ENCODE measurements around the gene ERP27.

ERP27 gene

DNA sequence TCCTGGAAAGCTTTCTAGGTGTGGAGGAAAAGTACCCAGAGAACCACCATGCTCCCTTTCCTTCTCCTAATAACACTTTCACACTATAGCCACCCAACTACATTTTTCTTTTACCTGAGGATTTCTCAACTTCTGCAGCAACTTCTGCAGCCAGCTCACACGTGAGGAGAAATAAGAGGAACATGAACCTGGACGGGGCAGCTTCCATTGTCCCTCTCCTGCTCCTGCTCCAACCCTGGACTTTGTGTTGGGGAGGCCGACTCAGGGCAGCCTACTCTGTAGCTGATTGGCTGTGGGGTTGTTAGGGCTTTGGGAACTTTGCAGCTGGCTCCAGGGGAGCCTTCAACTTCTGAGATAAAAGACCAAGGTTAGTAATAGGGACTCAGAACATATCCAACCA, at the start of gene ERP27:
ERP27 (minus strand) TSS at position 237 of the 400 bp plus-strand sequence; CDS start at position 208, 29 bp downstream.
- no peak for DNase-seq (ENCODE audit: low read depth)

DNA sequence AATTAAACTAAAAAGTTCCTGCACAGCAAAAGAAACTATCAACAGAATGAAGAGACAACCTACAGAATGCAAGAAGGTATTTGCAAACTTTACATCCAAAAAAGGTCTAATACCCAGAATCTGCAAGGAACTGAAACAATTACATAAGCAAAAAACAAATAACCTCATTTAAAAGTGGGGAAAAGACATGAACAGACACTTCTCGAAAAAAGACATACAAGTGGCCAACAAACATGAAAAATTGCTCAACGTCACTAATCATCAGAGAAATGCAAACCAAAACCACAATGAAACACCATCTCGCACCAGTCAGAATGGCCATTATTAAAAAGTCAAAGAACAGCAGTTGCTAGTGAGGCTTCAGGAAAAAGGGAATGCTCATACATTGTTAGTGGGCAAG, 49.7 kb upstream of the ERP27 start:
- DNase-seq (ENCODE audit: low read depth), result no peak

- no peak for DNase-seq (ENCODE audit: low read depth)
Observed at GRCh38 chr12:14986449-14986848, 48.1 kb upstream of the ERP27 start.

DNA sequence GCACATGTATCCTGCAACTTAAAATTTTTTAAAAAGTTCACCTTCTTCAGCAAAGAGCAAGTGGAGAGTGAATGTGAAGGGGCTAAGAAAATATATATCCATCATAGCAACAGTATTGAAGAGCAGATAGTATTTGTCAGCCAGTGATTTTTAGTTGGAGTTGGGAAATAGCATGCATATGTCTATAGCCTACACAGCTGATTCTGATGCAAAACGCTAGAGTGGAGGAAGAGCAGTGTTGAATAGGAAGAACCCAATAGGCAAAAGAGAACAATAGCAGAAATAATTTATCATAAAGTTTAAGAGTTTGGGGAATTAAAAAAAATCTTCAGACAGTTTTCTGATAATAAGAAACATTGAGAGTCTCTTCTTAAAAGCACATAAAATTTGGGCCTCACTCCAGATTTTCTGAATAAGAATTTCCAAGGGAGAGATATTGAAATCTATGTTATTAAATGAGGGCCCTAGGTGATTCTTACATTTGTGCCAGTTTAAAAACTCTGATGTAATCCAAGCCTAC, 46.5 kb upstream of the ERP27 start:
- DNase-seq (ENCODE audit: low read depth), result no peak

- no peak for DNase-seq (ENCODE audit: low read depth)
Observed at GRCh38 chr12:14984036-14984435, 45.7 kb upstream of the ERP27 start.

DNA sequence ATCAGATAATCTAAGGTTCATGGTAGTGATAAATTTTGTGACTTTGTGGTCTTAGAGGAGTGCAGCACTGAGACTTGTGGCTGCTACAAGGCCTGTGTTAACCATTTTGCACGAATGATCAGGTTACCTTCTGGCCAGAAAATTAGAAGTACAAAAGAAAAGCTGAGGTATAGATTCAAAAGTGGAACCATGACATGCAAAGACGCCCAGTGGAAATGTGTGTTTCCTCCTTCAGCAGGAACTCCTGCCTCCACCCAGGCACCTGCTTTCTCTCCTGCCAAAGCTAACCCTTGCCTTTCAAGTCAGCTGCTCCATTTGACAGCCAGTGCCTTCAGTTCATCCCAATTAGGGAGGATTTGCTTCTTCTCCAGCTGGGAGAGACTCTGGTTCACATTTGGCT, 44.7 kb upstream of the ERP27 start:
- DNase-seq (ENCODE audit: low read depth), result no peak

GRCh38 chr12:14982562-14982961, 44.2 kb upstream of the ERP27 start:
- DNase-seq (ENCODE audit: low read depth), result no peak

GRCh38 chr12:14981049-14981448, 42.7 kb upstream of the ERP27 start:
- no peak for DNase-seq (ENCODE audit: low read depth)

- DNase-seq (ENCODE audit: low read depth), result no peak
Observed at GRCh38 chr12:14979468-14979867, 41.1 kb upstream of the ERP27 start.

DNA sequence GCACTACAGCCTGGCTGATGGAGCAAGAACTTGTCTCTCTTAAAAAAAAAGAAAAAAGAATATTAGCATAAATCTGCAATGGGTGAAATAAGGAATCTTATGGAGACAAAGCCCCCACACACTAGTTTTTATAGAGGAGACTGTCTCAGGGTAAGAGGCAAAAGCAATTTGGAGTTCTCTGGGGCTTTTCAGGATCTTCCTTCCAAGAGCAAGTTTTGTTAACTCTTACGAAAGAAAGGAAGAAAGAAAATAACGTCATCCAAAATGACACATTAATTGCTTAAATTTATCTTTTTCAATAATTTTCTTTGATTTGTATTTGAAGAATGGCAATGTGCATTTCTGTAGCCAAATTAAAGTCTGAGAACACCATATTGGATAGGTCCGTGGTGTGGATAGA, 38.3 kb upstream of the ERP27 start:
- no peak for DNase-seq (ENCODE audit: low read depth)

DNA sequence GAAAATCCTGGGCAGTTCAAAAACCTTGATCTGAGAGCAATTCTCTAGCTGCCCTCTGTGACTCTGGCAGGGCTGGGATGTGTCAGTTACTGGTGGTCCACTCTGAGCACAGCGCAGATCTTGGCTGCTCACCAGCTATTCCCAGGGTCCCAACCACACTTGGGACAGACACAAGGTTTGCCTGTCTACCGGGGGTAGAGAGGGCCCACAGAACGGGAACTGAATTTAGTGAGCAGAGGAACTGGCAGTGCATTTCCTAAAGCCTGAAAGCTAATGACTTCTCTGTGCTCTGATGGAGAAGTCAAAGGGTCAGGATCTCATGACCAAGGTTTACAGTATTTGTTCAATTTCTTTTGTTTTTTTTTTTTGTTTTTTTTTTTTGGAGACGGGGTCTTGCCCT, 37.1 kb upstream of the ERP27 start:
- DNase-seq (ENCODE audit: low read depth), result no peak

DNA sequence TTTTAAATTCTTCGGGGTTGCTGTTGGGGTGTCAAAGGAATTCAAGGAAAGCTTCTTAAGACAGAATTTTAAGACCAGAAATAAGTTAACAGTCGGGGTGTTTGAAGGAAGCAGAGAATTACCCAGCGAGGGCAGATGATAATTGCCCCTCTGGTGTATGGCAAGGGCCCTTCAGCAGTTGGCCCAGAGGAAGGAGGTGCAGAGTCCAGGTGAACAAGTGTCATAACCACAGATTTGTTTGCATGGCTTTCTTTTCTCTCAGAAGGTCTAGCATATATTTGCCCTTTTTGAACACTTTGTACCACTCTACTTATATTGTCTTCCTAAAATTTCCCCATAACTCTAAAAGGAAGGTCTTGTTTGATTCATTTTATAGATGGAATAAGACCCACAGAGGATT, 36.3 kb upstream of the ERP27 start:
- DNase-seq (ENCODE audit: low read depth), result no peak

- DNase-seq (ENCODE audit: low read depth), result no peak
Observed at GRCh38 chr12:14972816-14973215, 34.5 kb upstream of the ERP27 start, which contains the start of gene PDE6H. TSS of gene PDE6H (plus strand) at chr12:14973042. CDS start at chr12:14978013, 4,971 bp downstream.

GRCh38 chr12:14970473-14970872, 32.1 kb upstream of the ERP27 start:
- no peak for DNase-seq (ENCODE audit: low read depth)

DNA sequence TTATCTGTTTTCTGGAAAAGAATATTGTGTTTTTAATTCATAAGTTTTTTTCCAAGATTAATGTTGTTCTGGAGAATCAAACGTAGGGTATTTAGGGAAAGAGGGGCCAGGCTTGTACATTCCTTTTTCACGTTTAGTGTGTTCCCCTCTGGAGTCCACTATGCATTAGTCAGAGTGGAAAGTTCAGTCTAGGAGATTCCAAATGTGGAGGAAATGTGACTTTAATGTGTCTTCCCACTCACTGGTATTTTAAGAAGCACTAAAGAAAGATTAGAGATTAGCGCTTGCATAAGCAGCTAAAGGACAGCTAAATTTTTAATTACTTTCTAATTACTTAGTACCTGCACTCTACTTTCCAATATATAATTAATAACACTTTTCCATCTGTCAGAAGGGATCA, 30.1 kb upstream of the ERP27 start:
- no peak for DNase-seq (ENCODE audit: low read depth)

GRCh38 chr12:14965221-14965620, 26.9 kb upstream of the ERP27 start:
- DNase-seq (ENCODE audit: low read depth), result no peak

DNA sequence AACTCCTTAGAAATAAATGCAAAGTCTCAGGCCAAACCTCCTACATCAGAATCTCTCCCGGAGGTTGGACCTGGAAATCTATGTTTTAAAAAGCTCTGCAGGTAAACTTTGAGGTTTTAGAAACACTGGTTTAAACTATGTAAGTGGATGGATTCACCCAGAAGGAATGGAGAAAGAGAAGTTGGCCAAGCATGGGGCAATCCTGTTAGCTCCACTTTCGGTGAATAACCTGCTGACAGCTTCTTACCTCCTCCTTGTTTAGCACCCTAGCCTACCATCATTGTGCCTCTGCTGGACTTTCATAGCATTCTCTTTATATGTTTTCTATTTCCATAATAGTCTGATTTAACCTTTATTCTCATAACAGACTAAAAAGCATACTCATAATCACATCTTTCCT, 26.1 kb upstream of the ERP27 start:
- no peak for DNase-seq (ENCODE audit: low read depth)

DNA sequence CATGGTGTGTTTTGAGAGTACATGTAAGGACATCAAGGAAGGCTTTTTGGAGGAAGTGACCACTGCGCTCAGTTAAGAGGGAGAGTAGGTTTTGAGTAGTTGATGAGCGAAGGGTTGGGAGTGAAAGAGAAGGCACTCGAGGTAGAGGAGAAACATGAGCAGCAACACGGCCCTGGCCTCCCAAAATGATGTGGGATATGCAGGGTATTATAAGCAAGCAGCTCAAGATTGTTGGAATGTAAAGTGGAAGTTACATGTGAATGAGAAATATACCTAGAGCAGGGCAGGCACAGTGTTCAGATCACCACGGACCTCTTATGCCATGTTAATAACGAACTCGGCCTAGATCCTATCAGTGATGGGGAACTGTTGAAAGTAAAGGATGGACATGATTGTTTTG, 25.2 kb upstream of the ERP27 start:
- DNase-seq (ENCODE audit: low read depth), result no peak

DNA sequence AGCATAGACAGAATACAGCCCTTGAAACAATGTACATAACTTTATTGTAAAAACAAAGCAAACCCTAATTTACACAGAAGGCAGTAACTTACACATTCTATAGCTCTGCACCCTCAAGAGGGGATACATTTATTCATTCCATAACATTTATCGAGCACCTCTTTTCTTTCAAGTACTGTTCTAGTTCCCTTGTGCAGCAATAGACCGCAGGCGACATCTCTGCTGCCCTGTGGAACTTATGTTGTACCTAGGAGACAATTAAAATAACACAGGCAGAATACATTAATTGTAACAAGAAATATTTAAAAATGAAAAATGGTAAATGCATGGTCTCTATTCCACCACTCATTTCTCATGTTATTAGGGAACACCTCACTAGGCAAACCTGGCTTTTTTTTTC, 24.5 kb upstream of the ERP27 start:
- DNase-seq (ENCODE audit: low read depth), result no peak

DNA sequence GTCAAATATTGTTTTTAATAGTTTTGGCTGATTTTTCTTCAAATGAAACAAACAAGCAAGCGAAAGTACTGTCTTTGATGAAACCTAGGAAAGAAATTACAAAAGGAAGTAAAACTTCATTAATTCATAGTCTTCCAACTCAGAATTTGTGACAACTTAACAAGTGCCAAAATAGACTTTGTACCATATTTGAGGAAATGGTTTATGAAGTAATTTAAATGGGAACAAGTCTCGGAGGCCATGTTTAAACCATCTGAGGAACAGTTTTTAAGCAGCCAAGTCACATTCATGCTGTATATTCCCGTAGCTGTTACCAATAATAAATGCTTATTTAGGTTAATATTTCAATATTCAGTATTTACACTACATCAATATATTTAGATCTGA, 23.8 kb upstream of the ERP27 start:
- DNase-seq (ENCODE audit: low read depth), result no peak

DNA sequence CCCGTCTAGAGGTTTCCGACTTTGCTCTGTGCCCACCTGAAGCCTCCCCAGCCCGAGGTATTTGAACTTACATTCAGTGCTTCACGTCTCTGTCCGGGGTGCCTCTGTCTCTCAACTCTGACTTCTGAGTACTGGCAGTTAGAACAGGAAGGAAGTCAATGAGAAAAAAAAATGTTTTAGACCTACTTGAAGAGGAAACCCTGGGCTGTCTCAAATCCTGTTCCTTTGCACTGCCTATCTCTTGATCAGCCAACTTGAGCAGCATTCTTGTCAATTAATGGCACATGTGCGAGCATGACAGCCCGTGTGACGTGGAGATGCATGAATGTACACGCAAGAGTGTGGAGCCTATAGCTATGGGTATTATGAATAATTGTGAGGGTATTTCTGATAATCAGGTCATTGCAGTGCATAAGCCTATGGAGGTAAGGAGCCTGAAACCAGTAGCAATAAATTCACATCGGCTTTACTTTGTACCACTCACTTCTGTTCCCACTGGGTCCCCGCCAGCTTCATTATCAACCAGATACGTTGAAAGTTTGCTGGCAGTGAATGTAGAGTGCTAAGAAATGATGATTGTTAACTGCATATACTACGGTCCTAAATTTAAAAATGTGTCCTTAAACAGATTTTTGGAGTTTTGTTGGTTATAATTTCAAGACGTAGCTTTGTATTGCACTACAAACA, 23.3 kb upstream of the ERP27 start, which contains the start of gene ARHGDIB:
ARHGDIB (minus strand) TSS at position 136 of the 687 bp plus-strand sequence. CDS start 10,889 bp downstream, outside the sequence.
- no peak for DNase-seq (ENCODE audit: low read depth)

DNA sequence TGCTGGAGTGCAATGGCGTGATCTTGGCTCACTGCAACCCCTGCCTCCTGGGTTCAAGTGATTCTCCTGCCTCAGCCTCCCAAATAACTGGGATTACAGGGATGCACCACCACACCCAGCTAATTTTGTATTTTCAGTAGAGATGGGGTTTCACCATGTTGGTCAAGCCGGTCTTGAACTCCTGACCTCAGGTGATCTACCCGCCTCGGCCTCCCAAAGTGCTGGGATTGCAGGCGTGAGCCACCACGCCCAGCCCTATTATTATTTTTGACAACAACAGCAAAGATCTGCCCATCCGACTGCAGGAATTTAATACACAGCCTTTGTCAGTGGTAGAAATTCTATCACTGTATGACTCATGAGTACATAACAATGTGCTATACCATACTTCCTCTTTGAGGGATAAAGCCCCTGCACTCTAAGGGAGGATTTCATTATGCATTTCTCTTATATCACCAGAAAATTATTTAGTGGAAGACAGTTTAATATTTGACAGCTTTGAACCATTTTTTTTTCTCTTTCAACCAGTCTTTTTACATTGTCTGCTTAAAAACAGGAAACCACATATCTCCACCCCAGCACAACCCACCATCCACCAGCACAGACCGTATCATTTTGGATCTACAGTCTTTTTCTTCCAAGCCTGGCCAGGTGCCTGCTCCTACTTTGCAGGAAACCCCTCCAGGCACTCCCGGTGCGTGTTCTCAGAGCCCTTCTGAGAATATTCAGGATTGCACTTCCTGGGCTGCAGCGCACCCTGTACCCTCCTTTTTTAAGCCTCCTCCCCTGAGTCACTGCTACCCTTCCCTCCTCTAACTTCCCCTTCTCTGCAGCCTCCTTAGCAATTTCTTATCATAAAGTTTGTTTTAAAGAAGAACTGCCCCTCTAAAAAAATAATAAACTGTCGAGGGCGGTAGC, 22.5 kb upstream of the ERP27 start:
- no peak for DNase-seq (ENCODE audit: low read depth)

DNA sequence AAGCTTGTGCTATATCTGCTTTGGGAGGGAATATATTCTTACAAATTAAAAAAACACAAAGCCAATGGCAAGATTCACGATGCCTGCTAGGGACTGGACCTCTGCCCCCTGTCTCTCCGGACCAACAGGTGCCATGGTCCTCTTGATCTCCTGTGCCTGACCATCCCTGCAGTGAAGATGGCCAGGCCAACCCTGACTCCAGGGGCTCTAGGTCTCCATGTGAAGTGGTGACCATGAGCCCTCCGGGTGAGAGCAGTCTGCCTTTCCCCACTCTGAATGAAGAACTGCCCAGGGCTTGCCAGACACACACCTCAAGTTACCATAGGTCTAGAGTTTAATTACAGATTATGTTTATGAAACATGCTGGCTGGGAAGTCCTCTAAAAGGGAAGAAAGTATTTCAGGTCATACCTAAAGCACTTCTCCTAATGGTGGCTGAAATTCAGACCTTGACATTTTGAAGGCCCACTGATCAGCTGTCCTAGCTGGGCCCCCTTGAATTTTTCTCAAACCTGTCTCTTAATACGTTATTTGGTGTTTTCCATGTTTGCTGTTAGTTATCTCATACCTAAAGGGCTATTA, 21.7 kb upstream of the ERP27 start:
- DNase-seq (ENCODE audit: low read depth), result no peak
